D341Med (cell line): ENCODE measurements around the gene MGLL.

Experiments used
- DNase-seq: peaks from one replicate; pipeline ENCODE4 v3.0.0; 2012; ENCODE audit warnings: low spot score

MGLL gene

DNA sequence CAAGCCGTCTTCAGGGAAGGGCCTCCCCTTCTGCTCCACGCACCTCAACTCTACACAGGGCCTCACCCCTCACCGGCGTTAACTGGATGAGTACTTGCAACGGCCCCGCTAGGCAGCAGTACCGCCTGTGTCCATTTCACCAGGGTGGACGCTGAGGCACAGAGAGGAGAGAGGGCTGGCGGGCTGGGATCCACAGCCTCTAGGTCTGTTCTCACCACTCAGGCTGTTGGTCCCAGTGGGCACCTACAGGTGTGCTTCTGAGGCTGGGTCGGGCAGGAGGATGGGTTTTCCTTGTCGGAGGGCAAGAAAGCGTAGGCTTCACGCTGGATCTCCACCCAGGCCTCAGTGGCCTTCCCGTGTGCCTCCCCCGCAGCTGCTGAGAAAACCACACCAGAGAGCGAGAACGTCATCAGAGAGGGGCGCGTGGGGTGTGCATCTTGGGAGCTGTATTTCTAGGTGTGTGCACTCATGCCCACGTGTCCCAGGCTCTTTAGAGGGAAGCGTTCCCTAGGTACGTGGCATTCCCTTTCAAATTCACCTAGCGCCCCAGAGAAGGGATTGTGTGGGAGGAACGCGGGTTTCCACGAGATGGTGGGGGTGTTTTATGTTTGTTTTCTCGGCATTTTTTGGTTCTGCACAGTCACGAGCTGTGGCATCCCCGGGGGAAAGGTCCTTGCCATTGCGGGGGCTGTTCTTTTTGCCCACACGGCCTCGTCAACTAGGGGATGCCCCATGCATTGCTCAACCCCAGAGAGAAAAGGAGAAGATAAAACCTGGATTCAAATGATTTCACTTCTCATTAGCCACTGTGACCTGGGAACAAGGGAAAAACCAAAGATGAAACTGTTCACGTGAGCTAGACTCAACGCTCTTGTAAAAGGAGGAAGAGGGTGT is 67.7 kb downstream of the MGLL start:
- no peak for DNase-seq

DNA sequence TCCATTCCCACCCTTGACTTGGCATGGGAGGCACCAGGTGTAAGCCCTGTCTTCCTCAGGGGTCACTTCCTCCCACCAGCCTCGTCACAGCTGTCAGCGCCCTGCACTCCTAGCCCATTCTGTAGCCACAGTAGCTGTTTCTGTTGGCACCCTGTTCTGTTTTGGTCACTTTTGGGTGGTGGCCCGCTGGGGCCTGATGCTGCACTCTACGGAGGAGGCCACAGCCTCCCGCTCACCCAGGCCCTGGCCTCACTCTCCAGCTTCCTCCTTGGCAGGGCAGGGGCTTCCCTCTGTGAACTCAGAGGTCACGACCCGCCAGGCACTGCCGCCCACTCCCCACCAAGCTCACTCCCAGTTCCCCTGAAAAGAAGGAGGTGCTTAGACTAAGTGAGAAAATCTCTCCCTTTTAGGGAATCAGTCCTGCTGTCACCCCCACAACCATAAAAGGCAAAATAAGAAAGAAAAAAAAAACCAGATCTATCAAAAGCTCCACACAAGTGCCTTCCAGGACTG is 68.4 kb downstream of the MGLL start:
- no peak for DNase-seq

DNA sequence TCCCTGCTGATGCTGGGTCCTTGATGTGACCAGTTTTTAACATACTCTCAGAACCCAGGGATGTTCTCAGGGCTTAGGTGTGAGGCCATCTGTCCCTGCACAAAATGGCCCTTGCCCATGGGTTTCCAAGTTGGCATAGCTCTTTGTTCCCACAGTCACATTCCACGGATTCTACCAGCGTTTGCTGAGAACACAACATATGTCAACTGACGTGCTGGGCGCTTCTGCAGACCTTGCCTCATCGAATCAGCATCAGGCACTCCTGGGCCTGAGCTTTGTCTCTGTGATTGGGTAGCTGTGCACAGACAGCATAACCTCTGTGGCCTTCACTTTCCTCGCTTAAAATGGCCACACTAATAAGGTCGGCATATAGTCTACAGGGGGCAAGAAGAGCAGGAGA is 69.0 kb downstream of the MGLL start:
- no peak for DNase-seq

DNA sequence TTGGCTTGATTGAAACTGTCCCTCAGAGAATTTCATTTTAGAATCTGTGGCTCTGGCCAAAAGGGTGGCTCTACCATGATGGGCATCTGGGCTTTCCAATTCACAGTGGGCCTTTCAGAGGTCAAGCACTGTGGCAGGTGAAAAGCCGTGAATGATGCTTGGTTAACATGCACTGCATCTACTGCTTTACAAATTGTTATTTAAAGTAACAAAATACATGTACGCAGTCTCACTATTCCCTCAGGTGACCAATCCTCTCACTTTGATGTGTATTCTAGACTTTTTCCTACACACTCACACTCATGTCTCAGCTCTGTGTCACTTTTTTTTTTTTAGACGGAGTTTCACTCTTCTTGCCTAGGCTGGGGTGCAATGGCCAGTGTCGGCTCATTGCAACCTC is 70.5 kb downstream of the MGLL start:
- no peak for DNase-seq

DNA sequence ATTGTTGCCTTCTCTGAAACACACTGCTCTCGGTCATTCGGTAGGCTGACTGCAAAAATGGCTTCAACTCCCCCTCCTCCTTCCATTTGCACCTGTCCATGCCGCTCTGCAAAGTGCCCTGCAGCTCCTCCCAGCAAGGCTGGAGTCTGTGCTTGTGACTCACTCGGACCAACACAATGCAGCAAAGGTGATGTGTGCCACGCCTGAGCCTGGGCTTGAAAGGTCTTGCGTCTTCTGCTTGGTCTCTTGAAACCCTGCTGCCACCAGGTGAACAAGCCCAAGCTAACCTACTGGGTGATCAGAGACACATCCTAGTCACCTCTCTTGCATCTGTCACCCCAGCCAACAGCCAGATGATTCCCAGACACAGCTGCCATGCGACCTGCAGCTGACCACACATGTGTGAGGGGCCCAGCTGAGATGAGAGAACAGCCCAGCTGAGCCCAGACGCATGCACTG is 71.1 kb downstream of the MGLL start:
- no peak for DNase-seq

DNA sequence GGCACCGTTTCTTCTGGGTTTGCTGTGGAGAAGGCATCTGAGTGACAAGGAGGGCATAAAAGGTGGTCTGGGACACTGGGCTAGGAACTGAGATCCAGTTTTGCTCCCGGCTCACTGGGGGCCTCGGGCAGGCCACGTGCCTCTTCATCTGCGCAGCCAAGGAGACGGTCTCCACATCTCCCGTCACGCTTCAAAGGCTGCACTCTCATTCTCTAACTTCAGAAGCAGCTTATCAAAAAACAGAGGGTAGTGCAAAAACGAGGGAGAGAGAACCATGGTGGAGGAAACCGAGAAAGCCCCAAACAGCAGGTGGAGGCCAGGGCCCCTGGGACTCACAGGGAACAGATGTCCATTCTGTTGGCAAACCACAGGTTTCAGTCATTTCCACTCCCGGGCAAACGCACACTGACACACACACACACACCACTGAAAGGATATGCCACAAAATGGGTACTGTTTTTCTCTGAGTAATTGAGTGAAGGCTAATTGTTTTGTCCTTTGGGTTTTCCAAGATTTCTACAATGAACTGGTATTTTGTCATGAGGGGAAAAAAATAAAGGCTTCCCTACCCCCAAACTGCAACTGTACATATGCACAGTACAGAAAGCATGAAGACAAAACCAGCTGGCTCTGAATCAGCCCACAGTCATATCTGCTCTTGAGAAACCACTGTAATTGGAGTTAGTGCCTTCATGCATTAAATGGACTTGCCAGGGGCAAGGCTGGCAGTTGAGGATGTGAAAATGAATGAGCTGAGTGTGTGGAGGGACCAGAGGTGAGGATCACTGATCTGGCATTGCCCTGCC is 71.9 kb downstream of the MGLL start:
- DNase-seq: no peak

DNA sequence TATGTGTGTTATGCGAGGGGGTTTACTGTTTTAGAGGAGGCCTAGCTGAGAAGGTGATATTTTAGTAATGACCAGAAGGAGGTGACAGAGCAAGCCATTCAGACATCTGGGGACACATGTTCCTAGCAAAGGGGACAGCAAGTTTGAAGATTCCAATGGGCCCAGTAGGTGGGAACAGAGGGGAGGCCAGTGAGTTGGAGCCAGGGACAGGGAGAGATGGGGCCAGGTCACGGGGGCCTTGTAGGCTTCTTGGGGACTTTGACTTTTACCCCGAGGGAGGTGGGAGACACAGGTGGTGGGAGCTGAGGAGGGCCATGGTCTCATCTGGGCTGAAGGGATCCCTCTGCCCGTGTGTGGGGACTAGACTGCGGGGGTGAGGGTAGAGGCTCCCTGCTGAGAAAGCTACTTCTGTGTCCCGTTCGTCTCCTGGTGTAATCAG is 72.5 kb downstream of the MGLL start:
- no peak for DNase-seq

DNA sequence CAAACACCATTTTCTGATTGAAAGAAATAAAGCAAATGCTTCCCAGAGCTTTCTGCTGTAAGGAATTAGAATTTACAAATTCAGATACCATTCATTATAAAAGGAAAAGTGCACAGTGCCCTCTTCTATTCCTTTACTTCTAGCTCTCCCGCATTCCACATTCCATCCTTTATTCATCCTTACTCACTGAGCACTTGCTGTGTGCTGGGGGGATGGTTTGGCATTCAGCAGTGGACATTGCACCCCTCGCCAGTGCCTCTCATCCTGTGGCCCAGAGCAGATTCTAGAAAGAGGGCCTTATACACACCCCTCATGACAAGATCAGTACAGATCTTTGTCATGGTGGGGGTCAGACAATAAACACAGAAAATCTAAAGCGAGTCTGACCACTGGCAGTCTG is 73.0 kb downstream of the MGLL start:
- DNase-seq: no peak

DNA sequence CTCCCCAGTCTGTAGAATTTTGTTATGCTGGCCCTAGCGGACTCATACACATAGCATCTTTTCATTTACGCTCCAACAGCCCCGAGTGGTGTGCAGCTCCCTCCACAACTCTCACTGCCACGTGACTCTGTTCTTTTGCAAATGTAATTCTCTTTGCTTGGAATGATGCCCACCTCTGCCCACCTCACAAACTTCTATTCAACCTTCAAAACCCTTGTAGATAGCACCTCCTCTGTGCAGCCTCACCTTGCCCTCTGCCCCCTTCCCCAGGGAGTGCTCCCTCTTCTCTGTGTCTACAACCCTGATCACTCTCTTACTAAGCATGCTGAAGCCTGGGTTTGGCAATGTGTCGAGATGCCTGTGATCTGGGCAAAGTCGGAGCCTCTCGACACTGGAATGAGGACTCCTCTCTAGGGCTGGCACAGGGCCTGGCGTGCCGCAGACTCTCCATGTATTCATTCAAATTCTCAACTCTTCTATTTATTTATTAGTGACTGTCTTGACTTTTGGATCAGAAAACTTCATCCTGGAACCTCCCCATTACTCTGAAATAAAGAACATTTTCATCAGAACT is 73.5 kb downstream of the MGLL start:
- DNase-seq: no peak

DNA sequence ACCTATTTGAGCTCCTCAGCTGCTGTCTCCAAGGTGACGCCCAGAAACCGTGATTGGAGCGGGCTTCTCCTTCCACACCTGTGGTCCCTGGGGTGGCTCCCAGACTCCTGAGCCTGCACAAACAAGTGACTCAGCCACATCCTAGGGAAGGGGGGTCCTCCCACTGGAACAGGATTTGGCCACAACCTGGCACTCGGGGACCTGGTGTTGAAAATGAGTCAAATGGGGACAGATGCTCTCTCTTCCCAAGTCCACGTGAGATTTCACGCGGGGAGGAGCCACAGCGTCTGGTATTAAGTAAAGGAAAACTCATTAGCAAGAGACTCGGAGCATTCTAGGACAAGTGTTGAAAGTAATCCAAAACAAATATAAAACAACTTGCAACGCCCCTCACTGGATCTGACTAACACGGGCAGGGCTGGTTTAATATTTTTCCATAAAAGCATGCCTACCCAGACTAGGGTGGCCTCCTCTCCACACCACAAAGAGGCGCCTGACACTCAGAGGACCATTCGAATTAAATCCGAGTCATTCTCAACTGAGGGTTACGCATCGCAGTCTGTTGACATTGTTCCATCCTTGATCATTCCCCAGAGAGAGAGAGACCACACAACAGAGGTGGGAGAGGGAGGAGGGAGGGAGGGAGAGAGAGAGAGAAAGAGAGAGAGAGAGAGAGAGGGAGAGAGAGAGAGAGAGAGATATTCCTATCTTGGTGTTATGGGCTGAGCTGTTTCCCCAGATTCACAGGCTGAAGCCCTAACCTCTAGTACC is 74.4 kb downstream of the MGLL start:
- no peak for DNase-seq

DNA sequence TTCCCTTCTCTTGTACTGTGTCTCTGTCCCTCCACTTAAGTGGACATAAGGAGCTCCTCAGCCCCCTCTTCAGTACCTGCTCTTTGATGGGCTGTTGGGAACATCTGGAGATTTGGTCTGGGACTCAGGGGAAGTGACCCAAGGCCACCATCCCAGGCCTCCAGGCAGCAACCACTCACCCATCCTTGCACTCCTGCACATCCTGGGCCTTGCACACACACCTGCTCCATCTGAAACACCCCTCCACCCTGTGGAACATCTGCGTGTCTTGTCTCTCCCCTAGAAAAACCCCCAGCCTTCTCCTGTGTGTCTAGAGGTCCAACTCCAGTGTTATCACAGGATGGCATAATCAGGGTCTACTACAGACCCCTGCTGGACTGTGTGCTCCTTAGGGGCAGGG is 75.2 kb downstream of the MGLL start:
- no peak for DNase-seq

DNA sequence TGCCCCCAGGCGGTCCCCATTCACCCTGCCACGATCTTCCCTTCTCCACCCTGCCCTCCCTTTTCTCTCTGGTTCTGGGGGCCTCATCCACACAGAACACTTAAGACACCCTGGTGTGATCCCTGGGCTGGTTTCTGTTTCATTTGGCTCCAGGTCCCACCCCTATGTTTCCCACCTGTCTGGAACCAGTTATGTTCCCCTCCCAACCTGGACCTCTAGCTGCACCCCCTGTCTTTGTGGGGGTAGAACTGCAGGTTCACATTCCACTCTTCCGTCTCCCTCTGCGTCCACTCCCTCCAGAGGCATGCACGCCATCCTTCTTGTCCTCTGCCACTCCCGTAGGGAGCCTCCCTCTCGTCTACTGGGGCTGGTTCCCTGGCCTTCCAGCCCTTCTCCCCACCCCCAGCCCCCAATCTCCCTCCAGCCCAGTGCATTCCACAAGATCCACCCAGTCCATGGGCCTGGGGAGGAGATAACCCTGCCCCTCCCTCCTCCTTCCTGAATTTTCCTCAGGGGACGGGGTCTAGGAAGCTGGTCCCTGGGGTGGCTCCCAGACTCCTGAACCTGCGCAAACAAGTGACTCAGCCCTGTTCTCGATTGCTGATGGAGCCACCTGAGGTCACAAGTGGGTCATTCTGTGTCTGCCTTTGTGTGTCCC is 75.8 kb downstream of the MGLL start:
- DNase-seq: no peak

DNA sequence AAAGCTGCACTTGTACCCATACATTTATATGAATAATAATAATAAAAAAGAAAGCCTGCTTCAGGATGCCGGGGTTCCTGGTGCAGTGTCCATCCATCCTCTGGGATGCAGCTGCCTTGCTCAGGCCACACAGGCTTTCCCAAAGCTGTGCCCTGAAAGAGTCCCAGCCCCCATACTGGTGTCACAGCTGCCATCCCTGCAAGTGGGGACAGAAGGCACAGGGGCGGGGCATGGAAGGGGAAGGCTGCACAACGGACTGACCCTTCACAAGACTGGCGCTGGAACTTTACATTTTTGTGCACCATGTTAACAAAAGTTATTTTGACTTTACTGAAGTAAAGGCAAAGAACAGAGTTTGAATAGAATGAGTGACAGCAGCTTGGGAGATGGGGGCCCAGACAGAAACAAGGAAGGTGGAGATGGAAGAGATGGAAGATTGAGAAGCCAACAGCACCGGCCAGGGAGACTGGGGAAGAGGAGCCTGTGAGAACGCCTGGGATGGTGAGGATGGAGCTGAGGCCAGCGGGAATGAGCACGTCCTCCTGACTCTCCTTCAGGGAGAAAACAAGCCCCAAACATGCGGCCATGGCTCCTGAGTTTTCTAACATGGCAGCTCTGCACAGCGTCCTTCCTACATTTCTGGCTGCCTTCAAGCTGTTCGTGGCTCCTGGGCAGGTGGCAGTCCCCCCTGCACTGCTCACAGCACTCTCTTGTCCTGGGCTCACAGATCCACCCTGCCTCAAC is 76.5 kb downstream of the MGLL start:
- DNase-seq: no peak

DNA sequence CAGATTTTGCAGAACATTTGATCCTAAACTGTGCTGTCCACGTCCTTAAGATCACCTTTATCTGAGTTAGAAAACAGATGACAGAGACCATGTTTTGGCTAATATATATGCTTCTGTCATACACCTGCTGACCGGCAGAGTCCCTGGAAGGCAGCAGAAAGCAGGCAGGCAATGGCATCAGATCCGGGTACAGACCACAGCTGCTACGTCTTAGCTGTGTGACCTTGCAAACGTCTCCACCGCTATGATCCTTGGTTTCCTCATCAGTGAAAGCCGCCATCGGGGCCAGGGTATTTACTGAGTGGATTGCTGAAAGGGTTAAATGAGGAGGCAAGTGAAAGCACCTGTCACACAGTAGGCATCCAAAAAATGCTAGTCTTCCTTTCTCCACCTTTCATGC is 77.4 kb downstream of the MGLL start:
- DNase-seq: no peak

DNA sequence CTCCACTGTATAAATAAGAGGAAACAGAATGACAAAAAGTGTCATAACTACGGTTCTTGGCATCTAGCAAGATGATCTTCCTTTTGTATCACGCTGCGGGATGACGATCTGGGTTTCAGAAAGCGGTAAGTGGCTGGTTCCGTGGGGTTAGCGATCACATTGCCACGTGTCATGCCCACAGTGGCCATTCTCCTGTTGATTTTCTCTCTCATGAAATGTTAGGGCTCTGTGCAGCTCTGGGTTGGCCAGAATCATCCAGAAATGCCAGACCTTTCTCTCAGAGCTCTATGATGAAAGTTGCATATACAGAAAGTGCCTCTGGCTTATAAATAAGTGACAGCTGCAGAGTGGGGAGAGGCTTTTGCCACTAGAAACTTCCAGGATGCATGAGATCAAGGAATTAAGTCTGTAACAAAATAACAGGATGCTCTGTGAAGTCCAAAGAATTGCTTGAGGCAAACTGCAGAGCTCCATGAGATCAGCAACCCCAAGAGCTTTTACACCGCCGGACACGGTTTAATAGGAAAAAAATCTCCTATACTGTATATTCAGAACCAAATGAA is 78.0 kb downstream of the MGLL start:
- DNase-seq: no peak

DNA sequence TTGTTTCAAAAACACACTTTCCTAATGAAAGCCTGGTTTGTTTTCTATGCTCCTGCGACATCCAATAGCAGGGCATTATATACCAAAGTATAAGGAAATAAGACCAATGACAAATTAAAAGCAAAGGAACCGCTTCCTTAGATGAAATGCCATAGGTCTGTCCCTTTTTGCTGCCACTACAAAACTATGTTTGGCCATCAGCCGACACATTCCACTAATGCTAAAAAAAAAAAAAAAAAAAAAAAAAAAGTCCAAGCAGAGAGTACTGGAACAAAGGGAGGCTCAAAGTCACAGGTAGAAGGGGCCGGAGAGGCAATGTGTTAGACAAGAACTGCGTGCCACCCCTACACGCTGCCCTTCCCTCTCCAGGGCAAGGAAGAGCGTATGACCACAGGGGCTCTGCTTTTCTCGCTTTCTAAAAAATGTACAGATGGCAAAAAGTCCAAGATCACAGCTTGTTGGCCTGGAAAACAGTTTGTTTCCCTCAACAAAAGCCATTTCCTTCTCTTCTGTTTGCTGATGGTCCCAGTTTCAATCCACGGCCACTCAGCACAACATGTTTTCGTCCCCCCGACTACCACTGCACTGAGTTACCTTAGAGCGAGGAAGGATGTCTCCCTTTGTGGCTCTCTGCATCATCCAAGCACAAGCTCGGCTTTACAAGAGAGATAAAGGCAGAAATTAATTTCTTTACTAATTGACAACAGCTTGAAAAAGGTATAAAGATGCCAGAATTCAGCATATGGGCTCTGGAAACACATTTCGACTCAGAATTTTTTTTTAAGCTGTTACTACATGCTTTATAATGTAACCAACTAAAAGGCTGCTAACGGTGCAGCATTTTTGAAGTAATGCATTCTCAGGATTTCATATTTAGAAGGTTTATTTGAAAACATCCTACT is 78.7 kb downstream of the MGLL start:
- no peak for DNase-seq

DNA sequence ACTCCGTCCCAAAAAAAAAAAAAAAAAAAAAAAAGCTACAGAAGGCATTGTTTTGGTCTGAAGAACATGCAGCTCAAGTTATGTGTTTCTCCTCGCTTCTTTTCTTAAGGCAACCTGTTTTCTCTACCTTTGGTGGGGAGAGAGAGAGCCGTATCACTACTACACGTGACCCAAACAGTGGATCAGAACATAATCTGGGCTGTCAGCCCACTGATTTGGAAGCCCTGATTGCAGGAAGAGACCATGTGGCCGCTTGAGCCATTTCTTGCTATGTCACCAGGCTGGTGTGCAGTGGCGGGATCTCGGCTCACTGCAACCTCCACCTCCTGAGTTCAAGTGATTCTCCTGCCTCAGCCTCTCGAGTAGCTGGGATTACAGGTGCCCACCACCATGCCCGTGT is 79.7 kb downstream of the MGLL start:
- DNase-seq: no peak

DNA sequence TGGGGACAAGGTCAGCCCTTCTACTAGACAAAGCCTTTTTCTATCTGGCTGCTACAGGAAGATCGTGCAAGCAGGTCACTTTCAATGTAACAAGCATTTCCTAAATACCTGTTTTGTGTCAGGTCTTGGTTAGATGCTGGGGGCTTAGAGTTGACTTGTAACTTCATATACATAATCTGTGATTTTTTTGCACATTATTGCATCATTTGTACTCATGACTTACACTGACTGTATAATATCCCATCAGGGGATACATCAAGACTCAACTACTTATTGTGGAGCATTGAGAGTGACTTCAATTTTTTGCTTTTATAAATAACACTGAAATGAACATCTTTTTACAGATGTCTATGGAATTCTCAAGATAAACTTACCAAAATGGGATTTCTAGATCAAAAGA is 80.6 kb downstream of the MGLL start:
- no peak for DNase-seq

DNA sequence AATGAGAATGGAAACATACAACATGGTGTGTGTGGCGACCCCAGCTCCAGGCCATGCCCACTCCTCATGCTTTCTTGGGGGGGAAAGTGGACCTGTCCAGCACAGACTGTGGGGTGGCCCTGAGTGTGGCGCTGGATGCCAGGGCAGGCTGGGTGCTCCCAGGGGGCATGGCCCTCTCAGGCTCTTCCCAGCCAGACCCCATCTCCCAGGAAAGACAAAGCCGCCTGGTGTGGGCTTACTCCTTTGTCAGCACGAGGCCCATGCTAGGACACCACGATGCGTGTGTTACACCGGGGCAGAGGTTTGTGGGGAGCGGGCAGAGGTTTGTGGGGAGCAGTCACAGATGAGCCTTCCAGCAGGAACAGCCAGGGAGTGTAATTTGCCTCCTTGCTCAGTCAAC is 81.1 kb downstream of the MGLL start:
- DNase-seq: no peak
